GM12875 (cell line): ENCODE results near the gene LHFPL6.

Experiments used
- H3K4me3 ChIP-seq: one replicate; pipeline ENCODE4 v1.5.1; 2011; ENCODE audit warnings: low read depth, low read length, control low read depth
- CTCF ChIP-seq: IDR thresholded peaks from 2 replicates; pipeline ENCODE4 v1.5.1; 2011; ENCODE audit warnings: low read depth, mild to moderate bottlenecking, control low read depth, inconsistent platforms, low read length, moderate library complexity, borderline replicate concordance; ENCODE audit not compliant: insufficient read depth

LHFPL6 gene

GRCh38 chr13:39378306-39378705 lies 224.7 kb downstream of the LHFPL6 start:
- H3K4me3 ChIP-seq, result no peak overlapping the region
- no peak for TF ChIP-seq CTCF

GRCh38 chr13:39377699-39378098 lies 225.3 kb downstream of the LHFPL6 start:
- TF ChIP-seq CTCF, result no peak
- H3K4me3 ChIP-seq, result no peak overlapping the region

GRCh38 chr13:39376076-39376475 lies 226.9 kb downstream of the LHFPL6 start:
- no peak for TF ChIP-seq CTCF

GRCh38 chr13:39375601-39376000 lies 227.4 kb downstream of the LHFPL6 start:
- no peak overlapping the region for H3K4me3 ChIP-seq
- TF ChIP-seq CTCF, result no peak

More at GRCh38 chr13:39376076-39376475, 226.9 kb downstream of the LHFPL6 start:
- no peak overlapping the region for H3K4me3 ChIP-seq

GRCh38 chr13:39374741-39375189 lies 228.2 kb downstream of the LHFPL6 start:
- no peak for TF ChIP-seq CTCF
- H3K4me3 ChIP-seq, result no peak overlapping the region

GRCh38 chr13:39373145-39373544 lies 229.8 kb downstream of the LHFPL6 start:
- TF ChIP-seq CTCF, result no peak
- no peak overlapping the region for H3K4me3 ChIP-seq

GRCh38 chr13:39371706-39372105 lies 231.3 kb downstream of the LHFPL6 start:
- no peak overlapping the region for H3K4me3 ChIP-seq
- no peak for TF ChIP-seq CTCF
